Fibroblast of lung (primary cell): ENCODE data around the gene ATP8A1.

Source experiments
- EZH2 ChIP-seq: IDR thresholded peaks from 2 replicates; pipeline ENCODE4 v1.5.1; 2012; ENCODE audit warnings: low read length, control low read depth, mild to moderate bottlenecking; ENCODE audit errors: missing control alignments
- TF ChIP-seq, protein P1 (sequence below), 2 donors: IDR thresholded peaks in 1 of 2; conservative IDR thresholded peaks in 1 of 2; 1 replicate in 1 of 2; 2 replicates in 1 of 2; pipeline ENCODE4 v1.5.1; 2011 to 2012; ENCODE audit warnings: low read length in 2 of 2, control low read depth in 1 of 2, inconsistent platforms in 1 of 2, low read depth in 1 of 2, mild to moderate bottlenecking in 1 of 2

DNA sequence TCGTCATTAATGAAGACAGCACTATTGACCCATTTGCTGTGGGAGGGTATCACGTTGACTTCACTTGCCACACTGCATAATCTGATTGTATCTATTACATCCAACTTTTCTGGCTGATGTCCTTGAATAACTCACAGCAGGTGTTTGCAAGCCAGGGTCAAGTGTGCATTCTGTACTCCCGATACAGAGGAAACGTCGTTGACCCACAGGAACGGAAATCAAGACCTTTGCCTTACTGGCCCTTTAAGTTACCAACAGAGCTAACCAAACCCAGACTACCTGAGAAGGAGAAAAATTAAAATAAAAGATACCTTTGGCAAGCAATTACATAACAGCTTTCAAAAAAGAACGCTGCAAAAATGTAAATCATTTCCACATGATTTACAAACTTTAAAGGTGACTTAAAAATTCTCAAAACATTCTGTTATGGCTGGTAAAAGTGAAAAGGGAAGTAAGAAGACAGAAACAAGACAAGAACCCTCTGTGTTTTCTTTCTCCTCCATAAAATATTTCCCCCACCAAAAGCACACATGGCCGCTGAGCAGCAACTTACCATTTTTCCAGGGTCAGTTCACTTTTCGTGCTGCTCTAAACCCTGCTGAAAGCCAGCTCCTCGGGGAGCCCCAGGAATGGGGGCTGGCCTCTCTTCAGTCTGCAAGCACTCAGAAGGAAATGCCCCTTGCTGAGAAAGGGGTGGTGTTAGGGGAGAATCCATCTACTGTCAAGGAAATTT, 266.1 kb downstream of the ATP8A1 start:
- no peak for TF ChIP-seq EZH2
- TF ChIP-seq, protein P1, sequence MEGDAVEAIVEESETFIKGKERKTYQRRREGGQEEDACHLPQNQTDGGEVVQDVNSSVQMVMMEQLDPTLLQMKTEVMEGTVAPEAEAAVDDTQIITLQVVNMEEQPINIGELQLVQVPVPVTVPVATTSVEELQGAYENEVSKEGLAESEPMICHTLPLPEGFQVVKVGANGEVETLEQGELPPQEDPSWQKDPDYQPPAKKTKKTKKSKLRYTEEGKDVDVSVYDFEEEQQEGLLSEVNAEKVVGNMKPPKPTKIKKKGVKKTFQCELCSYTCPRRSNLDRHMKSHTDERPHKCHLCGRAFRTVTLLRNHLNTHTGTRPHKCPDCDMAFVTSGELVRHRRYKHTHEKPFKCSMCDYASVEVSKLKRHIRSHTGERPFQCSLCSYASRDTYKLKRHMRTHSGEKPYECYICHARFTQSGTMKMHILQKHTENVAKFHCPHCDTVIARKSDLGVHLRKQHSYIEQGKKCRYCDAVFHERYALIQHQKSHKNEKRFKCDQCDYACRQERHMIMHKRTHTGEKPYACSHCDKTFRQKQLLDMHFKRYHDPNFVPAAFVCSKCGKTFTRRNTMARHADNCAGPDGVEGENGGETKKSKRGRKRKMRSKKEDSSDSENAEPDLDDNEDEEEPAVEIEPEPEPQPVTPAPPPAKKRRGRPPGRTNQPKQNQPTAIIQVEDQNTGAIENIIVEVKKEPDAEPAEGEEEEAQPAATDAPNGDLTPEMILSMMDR (conservative IDR thresholded peaks at IDR 0.05 in 1 of 2, IDR thresholded peaks at IDR 0.05 in 1 of 2; ENCODE audit: low read depth in 1 of 2, low read length in 2 of 2): no peak
